Sigmoid colon (tissue), 7 donors: ENCODE measurements around the gene LONRF2. TPM values are rescaled to one million over a fixed set of nuclear protein-coding genes. Genes with fewer than 3 reads are reported as not detected.

Source experiments
- DNase-seq: peaks from one replicate; pipeline ENCODE4 v3.0.0-alpha.2; 2019
- H3K27ac ChIP-seq, 4 donors: fragments of 200-600 bp; sonication (generic); one replicate each; pipeline ENCODE4 v1.5.1; 2016 to 2019; ENCODE audit warnings: mild to moderate bottlenecking in 1 of 4
- H3K27me3 ChIP-seq, 3 donors: fragments of 200-600 bp; sonication (generic); one replicate each; pipeline ENCODE4 v1.5.1; 2019; ENCODE audit warnings: mild to moderate bottlenecking in 1 of 3
- H3K36me3 ChIP-seq, 4 donors: fragments of 200-600 bp; sonication (generic); one replicate each; pipeline ENCODE4 v1.5.1; 2016 to 2019
- H3K4me1 ChIP-seq, 4 donors: fragments of 200-600 bp; sonication (generic); one replicate each; pipeline ENCODE4 v1.5.1; 2017 to 2019
- H3K4me3 ChIP-seq, 4 donors: fragments of 200-600 bp; sonication (generic); one replicate each; pipeline ENCODE4 v1.5.1; 2017 to 2019; ENCODE audit warnings: mild to moderate bottlenecking in 2 of 4, moderate library complexity in 1 of 4
- H3K9me3 ChIP-seq, 4 donors: fragments of 200-600 bp in 3 of 4; sonication (generic) in 3 of 4; one replicate each; pipeline versions ENCODE4 v1.5.1 to v1.6.1; 2013 to 2019
- EP300 ChIP-seq, 4 donors: sonication (generic); formaldehyde crosslinking; IDR thresholded peaks; one replicate each; pipeline ENCODE4 v1.6.1; 2017; ENCODE audit warnings: antibody characterized with exemption in 4 of 4
- POLR2A ChIP-seq, 2 donors: fragments of 450-650 bp; IDR thresholded peaks; one replicate each; pipeline ENCODE4 v1.6.1; 2016; ENCODE audit warnings: antibody characterized with exemption in 2 of 2, mild to moderate bottlenecking in 2 of 2, moderate library complexity in 2 of 2
- POLR2AphosphoS5 ChIP-seq, 4 donors: sonication (generic); formaldehyde crosslinking; IDR thresholded peaks; one replicate each; pipeline ENCODE4 v1.6.1; 2017; ENCODE audit warnings: antibody characterized with exemption in 4 of 4
- WGBS, 2 donors: extraction: QIAGEN DNeasy Blood & Tissue Kit; methylation state at CpG; one replicate each; pipeline ENCODE4 v1.1.7; 2013; 5-methylcytosine and 5-hydroxymethylcytosine counted together
- intact Hi-C: fragments of 100-400 bp; cut with DNase I; formaldehyde crosslinking; loops from one replicate; pipeline ENCODE4 v1.15.1; 2023
- polyA plus RNA-seq, 3 donors: library from polyadenylated mRNA; stranded (reverse); fragments of 200-250 nt; gene quantifications; one replicate each; pipeline ENCODE4 v1.2.3, GENCODE V29; 2013
- small RNA-seq, 3 donors: library from RNA; depleted of rRNA; stranded (forward); fragments of <200 nt; gene quantifications; one replicate each; pipeline ENCODE3, GENCODE V24; 2016
- total RNA-seq, 4 donors: library from RNA; depleted of rRNA; stranded (reverse); fragments of >200 nt; gene quantifications; one replicate each; pipeline ENCODE4 v1.1.0, GENCODE V29; 2016
- TF ChIP-seq, protein P1 (sequence below), 4 experiments: fragments of 450-650 bp in 3 of 4; fragments of 200-600 bp in 1 of 4; IDR thresholded peaks; one replicate each; pipeline ENCODE4 v1.5.1; 2016 to 2019; ENCODE audit warnings: antibody characterized with exemption in 4 of 4, mild to moderate bottlenecking in 3 of 4, moderate library complexity in 2 of 4
- donor health status: healthy with polysubstance abuse.
- donor health status: Bipolar disorder and iron deficiency.
- donor health status: healthy.

Gene LONRF2
- total and polyA plus RNA-seq, 7 donors = under 0.01 to 25.8 (median 14.6) TPM

DNA sequence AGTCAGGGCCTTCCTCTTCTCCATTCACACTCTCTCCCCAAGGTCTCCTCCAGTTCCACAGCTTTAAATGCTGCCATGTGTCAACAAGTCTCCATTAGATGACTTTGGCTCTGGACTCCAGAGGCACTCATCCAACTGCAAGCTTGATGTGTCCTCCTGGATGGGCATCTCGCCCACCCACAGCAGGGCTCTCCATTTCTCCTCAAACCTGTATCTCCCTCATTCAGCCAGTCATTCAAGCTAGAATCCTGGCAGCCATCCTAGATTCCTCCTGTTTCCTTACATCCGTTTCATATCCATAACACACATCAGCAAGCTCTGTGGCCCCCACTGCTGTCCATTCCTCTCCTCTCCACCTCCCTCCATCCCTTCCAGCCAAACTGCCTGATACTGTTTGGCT lies 91.5 kb downstream of the LONRF2 start:
- H3K27me3 ChIP-seq = no peaks in the 10 kb centered on the region
- no peak overlapping the region for H3K4me3 ChIP-seq
- 75 to 85% methylated on average over 2 of the region's 2 CpGs for WGBS, 2 donors
- no peaks in the 10 kb centered on the region for H3K36me3 ChIP-seq
- no peak for TF ChIP-seq EP300 (IDR thresholded peaks at IDR 0.05)
- TF ChIP-seq POLR2AphosphoS5 (IDR thresholded peaks at IDR 0.05) = no peak
- TF ChIP-seq POLR2A (IDR thresholded peaks at IDR 0.05) = no peak
- TF ChIP-seq, protein P1, sequence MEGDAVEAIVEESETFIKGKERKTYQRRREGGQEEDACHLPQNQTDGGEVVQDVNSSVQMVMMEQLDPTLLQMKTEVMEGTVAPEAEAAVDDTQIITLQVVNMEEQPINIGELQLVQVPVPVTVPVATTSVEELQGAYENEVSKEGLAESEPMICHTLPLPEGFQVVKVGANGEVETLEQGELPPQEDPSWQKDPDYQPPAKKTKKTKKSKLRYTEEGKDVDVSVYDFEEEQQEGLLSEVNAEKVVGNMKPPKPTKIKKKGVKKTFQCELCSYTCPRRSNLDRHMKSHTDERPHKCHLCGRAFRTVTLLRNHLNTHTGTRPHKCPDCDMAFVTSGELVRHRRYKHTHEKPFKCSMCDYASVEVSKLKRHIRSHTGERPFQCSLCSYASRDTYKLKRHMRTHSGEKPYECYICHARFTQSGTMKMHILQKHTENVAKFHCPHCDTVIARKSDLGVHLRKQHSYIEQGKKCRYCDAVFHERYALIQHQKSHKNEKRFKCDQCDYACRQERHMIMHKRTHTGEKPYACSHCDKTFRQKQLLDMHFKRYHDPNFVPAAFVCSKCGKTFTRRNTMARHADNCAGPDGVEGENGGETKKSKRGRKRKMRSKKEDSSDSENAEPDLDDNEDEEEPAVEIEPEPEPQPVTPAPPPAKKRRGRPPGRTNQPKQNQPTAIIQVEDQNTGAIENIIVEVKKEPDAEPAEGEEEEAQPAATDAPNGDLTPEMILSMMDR (IDR thresholded peaks at IDR 0.05) = no peak
- intact Hi-C loops = no loop called here
- no peak for DNase-seq
- H3K27ac ChIP-seq = no peak overlapping the region
- no peaks in the 10 kb centered on the region for H3K4me1 ChIP-seq
- no peaks in the 10 kb centered on the region for H3K9me3 ChIP-seq

DNA sequence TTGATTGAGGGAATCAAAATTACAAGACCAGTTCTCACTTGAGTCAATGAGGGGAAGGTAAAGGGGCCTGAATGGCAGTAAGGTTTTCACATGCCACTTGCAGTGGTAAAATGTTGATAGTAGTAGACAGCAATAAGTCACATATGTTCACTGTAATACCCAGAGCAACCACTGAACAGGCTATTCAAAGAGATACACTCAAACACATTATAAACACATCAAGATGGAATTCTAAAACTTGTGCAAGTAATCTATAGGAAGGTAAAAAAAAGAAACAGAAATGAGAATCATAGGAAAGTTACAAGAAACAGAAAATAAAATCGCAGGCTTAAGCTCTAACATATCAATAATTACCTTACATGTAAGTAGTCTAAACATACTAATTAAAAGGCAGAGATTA lies 93.3 kb downstream of the LONRF2 start:
- Histone ChIP-seq H3K27ac (no peak overlapping the region), H3K36me3 (no peaks in the 10 kb centered on the region), H3K4me1 (no peaks in the 10 kb centered on the region), H3K9me3 (no peaks in the 10 kb centered on the region), H3K27me3 (no peaks in the 10 kb centered on the region), H3K4me3 (no peak overlapping the region)
- TF ChIP-seq POLR2A (IDR thresholded peaks at IDR 0.05) = no peak
- WGBS, 2 donors = 95 to 96% methylated on average over 1 of the region's 1 CpG
- intact Hi-C loops = no loop called here
- no peak for DNase-seq

DNA sequence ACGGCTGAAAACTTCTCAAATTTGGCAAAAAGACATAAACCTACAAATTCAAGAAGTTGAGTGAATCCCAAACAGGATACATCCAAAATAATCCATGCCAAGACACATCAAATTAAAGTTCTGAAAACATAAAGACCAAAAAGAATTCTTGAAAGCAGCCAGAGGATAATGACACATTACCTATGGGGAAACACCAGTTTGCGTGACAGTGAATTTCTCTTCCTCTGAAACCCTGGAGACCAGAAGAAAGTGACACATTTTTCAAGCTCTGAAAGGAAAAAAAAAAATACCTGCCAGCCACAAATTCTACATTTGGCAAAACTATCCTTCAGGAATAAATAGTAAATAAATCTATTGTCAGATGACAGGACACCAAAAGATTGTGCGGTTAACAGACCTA lies 93.9 kb downstream of the LONRF2 start:
- Histone ChIP-seq H3K4me3 (no peak overlapping the region), H3K9me3 (no peaks in the 10 kb centered on the region), H3K27ac (no peak overlapping the region), H3K4me1 (no peaks in the 10 kb centered on the region), H3K27me3 (no peaks in the 10 kb centered on the region), H3K36me3 (no peaks in the 10 kb centered on the region)
- no peak for DNase-seq
- TF ChIP-seq, protein P1 (IDR thresholded peaks at IDR 0.05) = no peak
- TF ChIP-seq POLR2AphosphoS5 (IDR thresholded peaks at IDR 0.05) (no peak), EP300 (IDR thresholded peaks at IDR 0.05) (no peak), POLR2A (IDR thresholded peaks at IDR 0.05) (no peak)
- 82 to 92% methylated on average over 3 of the region's 3 CpGs for WGBS, 2 donors
- intact Hi-C loops = no loop called here

DNA sequence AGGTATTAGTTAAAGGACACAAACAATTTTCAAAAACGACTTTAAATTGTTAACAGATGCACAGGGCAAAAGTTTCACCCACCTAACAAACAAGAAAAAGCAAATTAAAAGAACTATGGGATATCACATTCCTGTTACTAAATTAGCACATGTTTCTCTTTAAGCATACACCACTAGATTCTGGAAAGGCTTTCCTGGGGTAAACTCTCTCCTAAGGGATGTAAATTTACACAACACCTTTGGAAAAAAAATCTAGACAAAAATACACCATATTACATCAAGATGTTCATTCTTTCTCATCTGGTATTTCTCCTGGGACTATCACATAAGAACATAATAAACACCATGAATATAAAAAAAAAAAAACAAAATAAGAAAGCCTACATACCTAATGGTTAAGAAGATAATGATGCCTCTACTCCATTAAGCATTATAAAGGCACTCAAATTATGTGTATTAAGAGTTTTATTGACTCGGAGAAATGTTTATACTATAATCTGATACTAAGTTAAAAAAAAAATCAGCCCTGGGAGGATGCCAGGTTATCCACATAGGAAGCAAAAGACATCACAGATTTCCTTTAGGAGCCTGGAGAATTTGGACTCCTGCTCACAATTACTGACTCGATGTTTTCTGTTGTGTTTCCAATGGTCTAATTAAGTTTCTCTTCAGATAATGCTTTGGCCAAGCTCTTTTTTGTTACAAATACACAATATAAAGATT lies 97.2 kb downstream of the LONRF2 start:
- H3K27ac ChIP-seq = no peak overlapping the region
- H3K4me3 ChIP-seq = no peak overlapping the region
- no peak for TF ChIP-seq EP300 (IDR thresholded peaks at IDR 0.05)
- no peak for TF ChIP-seq POLR2AphosphoS5 (IDR thresholded peaks at IDR 0.05)
- TF ChIP-seq POLR2A (IDR thresholded peaks at IDR 0.05) = no peak
- TF ChIP-seq, protein P1 (IDR thresholded peaks at IDR 0.05) = no peak
- 38 to 74% methylated on average over 3 of the region's 3 CpGs for WGBS, 2 donors
- no peaks in the 10 kb centered on the region for H3K27me3 ChIP-seq
- no peaks in the 10 kb centered on the region for H3K4me1 ChIP-seq
- intact Hi-C loops = no loop called here
- H3K36me3 ChIP-seq = no peaks in the 10 kb centered on the region
- H3K9me3 ChIP-seq = no peaks in the 10 kb centered on the region
- DNase-seq = no peak

DNA sequence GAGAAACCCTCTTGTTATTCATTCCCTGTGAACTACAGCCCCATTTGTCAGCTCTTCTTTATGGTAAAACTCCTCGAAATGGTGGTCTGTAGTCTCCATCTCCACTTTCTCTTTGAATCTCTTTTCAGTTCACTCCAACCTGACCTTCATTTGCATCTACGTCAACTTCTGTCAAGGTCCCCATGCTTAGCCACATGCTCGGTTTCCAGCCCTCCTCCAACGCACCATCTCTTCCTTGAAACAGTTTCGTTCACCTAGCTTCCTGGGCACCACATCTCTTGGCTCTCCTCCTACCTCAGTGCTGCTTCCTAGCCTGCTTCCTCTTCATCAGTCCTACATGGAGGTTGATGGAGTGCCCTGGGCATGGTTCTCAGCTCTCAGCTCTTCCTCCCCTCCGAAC lies 98.8 kb downstream of the LONRF2 start:
- 90 to 93% methylated on average over 6 of the region's 6 CpGs for WGBS, 2 donors

More for the DNA sequence above, 98.8 kb downstream of the LONRF2 start:
- DNase-seq = no peak
- TF ChIP-seq POLR2A (IDR thresholded peaks at IDR 0.05) (no peak), POLR2AphosphoS5 (IDR thresholded peaks at IDR 0.05) (no peak), EP300 (IDR thresholded peaks at IDR 0.05) (no peak)
- TF ChIP-seq, protein P1 (IDR thresholded peaks at IDR 0.05) = no peak
- H3K4me1 ChIP-seq = no peaks in the 10 kb centered on the region
- H3K9me3 ChIP-seq = no peaks in the 10 kb centered on the region
- H3K36me3 ChIP-seq = no peaks in the 10 kb centered on the region
- H3K4me3 ChIP-seq = no peak overlapping the region
- intact Hi-C loops = no loop called here
- H3K27ac ChIP-seq = no peak overlapping the region
- no peaks in the 10 kb centered on the region for H3K27me3 ChIP-seq

Small RNAs within 50 kb of the gene (small RNA-seq; reads per million reads assigned to genes)
- gene AC012493.2 = 0 reads per million in 3 donors

Other genes with a start within 250 kb of the LONRF2 start
- 10 to 100 TPM; 18.6 to 25.0 (median 20.4) TPM for gene AFF3, start 179.9 kb downstream of the LONRF2 start, total RNA-seq
- gene AFF3, start 179.9 kb downstream of the LONRF2 start, polyA plus RNA-seq = 1 to 10 TPM in 2 of 3 donors, under 1 TPM in 1; 0.46 to 7.8 (median 1.2) TPM
- gene CHST10, start 95.2 kb upstream of the LONRF2 start, total RNA-seq = 10 to 100 TPM in 2 of 4 donors, 1 to 10 TPM in 2; 6.8 to 15.1 (median 10.6) TPM
- gene CHST10, start 95.2 kb upstream of the LONRF2 start, polyA plus RNA-seq = 1 to 10 TPM in 1 of 3 donors, under 1 TPM in 2; 0.46 to 2.2 (median 0.60) TPM
- gene NMS, start 148.0 kb upstream of the LONRF2 start, total RNA-seq = not detected
- not detected for gene NMS, start 148.0 kb upstream of the LONRF2 start, polyA plus RNA-seq
- 10 to 100 TPM; 23.5 to 41.3 (median 31.3) TPM for gene PDCL3, start 240.5 kb upstream of the LONRF2 start, total RNA-seq
- gene PDCL3, start 240.5 kb upstream of the LONRF2 start, polyA plus RNA-seq = 10 to 100 TPM; 25.8 to 40.2 (median 36.8) TPM